GM12878 (cell line): ENCODE data around the gene RNF149. TPM values are rescaled to one million over a fixed set of nuclear protein-coding genes. Genes with fewer than 3 reads are reported as not detected.

Source experiments
- ATAC-seq: fragments of 200-7000 bp; cut with Tn5 transposase; 3 replicates; pipeline ENCODE4 v1.9.1; 2020; ENCODE audit warnings: mild to moderate bottlenecking, moderate library complexity
- BruUV-seq: library from RNA; stranded (reverse); fragments of 400-500 nt; replicated peaks from 2 replicates; lab custom pipeline; 2021; lab: Mats Ljungman, UMichigan
- CTCF ChIA-PET: fragments of 300-600 bp; sonication (Branson Sonifier 250); formaldehyde crosslinking; extraction: SDS; loops from one replicate; lab custom pipeline; 2021; ENCODE audit warnings: inconsistent platforms; lab: Yijun Ruan, JAX
- POLR2A ChIA-PET: fragments of 350-600 bp; formaldehyde crosslinking; extraction: SDS; loops from one replicate; lab custom pipeline; 2021; ENCODE audit warnings: inconsistent platforms; lab: Charles Lee
- RAD21 ChIA-PET: fragments of 300-600 bp; sonication (Branson Sonifier 250); formaldehyde crosslinking; loops from one replicate; lab custom pipeline; 2023; ENCODE audit warnings: antibody characterized with exemption; ENCODE audit not compliant: unreplicated experiment; lab: Charles Lee
- SMC1A ChIA-PET: fragments of 300-600 bp; sonication (Branson Sonifier 250); formaldehyde crosslinking; loops from one replicate; lab custom pipeline; 2023; ENCODE audit not compliant: unreplicated experiment, uncharacterized antibody; lab: Charles Lee
- DNase-seq: peaks from one replicate; pipeline ENCODE4 v3.0.0-alpha.2; 2011; ENCODE audit warnings: low read depth, low spot score
- FAIRE-seq: peaks from 3 replicates; lab custom pipeline; 2011; peaks lifted over from hg19 to GRCh38; lab: Jason Lieb, UNC
- H2AFZ ChIP-seq: 2 replicates; pipeline ENCODE4 v1.6.0; 2011; ENCODE audit warnings: low read depth, low read length, control low read depth; ENCODE audit not compliant: control insufficient read depth
- H3K27ac ChIP-seq: 2 replicates; pipeline ENCODE4 v1.5.1; 2011; ENCODE audit warnings: control low read depth; ENCODE audit not compliant: control insufficient read depth, insufficient read depth
- H3K27me3 ChIP-seq, 2 experiments: replicated peaks in 1 of 2; 2 replicates each; pipeline versions ENCODE4 v1.6.0 to v1.6.1; 2011; ENCODE audit warnings: low read length in 1 of 2; ENCODE audit not compliant: control insufficient read depth in 2 of 2, insufficient read depth in 2 of 2
- H3K36me3 ChIP-seq, 2 experiments: 2 replicates each; pipeline ENCODE4 v1.5.1; 2011; ENCODE audit warnings: low read length in 1 of 2; ENCODE audit not compliant: control insufficient read depth in 2 of 2, insufficient read depth in 2 of 2
- H3K4me1 ChIP-seq: 2 replicates; pipeline ENCODE4 v1.6.1; 2011; ENCODE audit warnings: mild to moderate bottlenecking, low read length, moderate library complexity, mixed read lengths; ENCODE audit not compliant: control insufficient read depth, insufficient read depth
- H3K4me2 ChIP-seq: 2 replicates; pipeline ENCODE4 v1.6.0; 2011; ENCODE audit warnings: control low read depth; ENCODE audit not compliant: control insufficient read depth, insufficient read depth
- H3K4me3 ChIP-seq: fragments of 200-600 bp; sonication (generic); 2 replicates; pipeline ENCODE4 v1.5.1; 2016
- H3K79me2 ChIP-seq: 2 replicates; pipeline ENCODE4 v1.6.0; 2011; ENCODE audit warnings: low read length; ENCODE audit not compliant: control insufficient read depth, insufficient read depth
- H3K9ac ChIP-seq: 2 replicates; pipeline ENCODE4 v1.8.0; 2011; ENCODE audit warnings: low read length, control low read depth, mixed read lengths; ENCODE audit not compliant: control insufficient read depth, insufficient read depth
- H3K9me3 ChIP-seq: replicated peaks from 3 replicates; pipeline ENCODE4 v1.5.1; 2011; ENCODE audit warnings: mild to moderate bottlenecking, low read length; ENCODE audit not compliant: control insufficient read depth, insufficient read depth
- H4K20me1 ChIP-seq: 2 replicates; pipeline ENCODE4 v1.6.0; 2011; ENCODE audit not compliant: control insufficient read depth, insufficient read depth
- CBX3 ChIP-seq: fragments of 200-600 bp; sonication (generic); IDR thresholded peaks from 2 replicates; pipeline ENCODE4 v1.6.1; 2016; ENCODE audit warnings: low read depth, borderline replicate concordance
- EED ChIP-seq: sonication (generic); IDR thresholded peaks from 2 replicates; pipeline ENCODE4 v1.6.1; 2016; ENCODE audit warnings: antibody characterized with exemption, low read depth
- GATAD2B ChIP-seq: fragments of 450-650 bp; conservative IDR thresholded peaks from 2 replicates; pipeline ENCODE4 v1.6.1; 2017; ENCODE audit warnings: low read depth, mild to moderate bottlenecking, moderate library complexity
- HDGF ChIP-seq: fragments of 450-650 bp; IDR thresholded peaks from 2 replicates; pipeline ENCODE4 v1.6.1; 2016; ENCODE audit warnings: antibody characterized with exemption
- KLF5 ChIP-seq: fragments of 450-650 bp; IDR thresholded peaks from 2 replicates; pipeline ENCODE4 v1.6.1; 2014; ENCODE audit warnings: mild to moderate bottlenecking; ENCODE audit not compliant: partially characterized antibody
- NRF1 ChIP-seq: conservative IDR thresholded peaks from 2 replicates; pipeline ENCODE4 v1.6.1; 2011; ENCODE audit warnings: mild to moderate bottlenecking, low read depth, low read length, improper control_type of control experiment
- SMAD5 ChIP-seq: IDR thresholded peaks from 2 replicates; pipeline ENCODE4 v1.6.1; 2016; ENCODE audit warnings: antibody characterized with exemption, low read depth
- SRF ChIP-seq, 2 experiments: IDR thresholded peaks; 2 replicates each; pipeline ENCODE4 v1.6.1; 2011; ENCODE audit warnings: low read depth in 2 of 2, low read length in 2 of 2, mild to moderate bottlenecking in 1 of 2, moderate library complexity in 1 of 2
- WRNIP1 ChIP-seq: IDR thresholded peaks from 2 replicates; pipeline ENCODE4 v1.6.1; 2011; ENCODE audit warnings: low read depth, low read length, improper control_type of control experiment, borderline replicate concordance
- WGBS: methylation state at CpG from one replicate; pipeline ENCODE4 v1.1.6; 2016; ENCODE audit warnings: low lambda C conversion rate; ENCODE audit not compliant: insufficient replicate concordance, insufficient coverage; ENCODE audit errors: missing lambda C conversion rate; 5-methylcytosine and 5-hydroxymethylcytosine counted together
- in situ Hi-C: fragments of 300-500 bp; cut with MboI; formaldehyde crosslinking; loops from 9 replicates; pipeline ENCODE4 v1.14.3; 2018; ENCODE audit warnings: mixed read lengths
- intact Hi-C: fragments of 100-400 bp; cut with micrococcal nuclease; formaldehyde crosslinking; loops from one replicate; pipeline ENCODE4 v1.14.2; 2022; ENCODE audit not compliant: unreplicated experiment
- polyA plus RNA-seq, 11 experiments: library from polyadenylated mRNA; depleted of rRNA in 4 of 11; unstranded in 6 of 11; stranded (reverse) in 5 of 11; fragments of >200 nt; fragmentation: Nextera tagmentation in 4 of 11; fragmentation: Illumina TruSeq in 1 of 11; extraction: Ambion mirVana in 4 of 11; extraction: Trizol in 1 of 11; gene quantifications; 1 replicate in 1 of 11; 2 replicates in 10 of 11; pipeline versions ENCODE4 v1.2.1 to v1.2.3, GENCODE V29; 2011 to 2016; ENCODE audit warnings: inconsistent platforms in 2 of 11, missing spikeins in 2 of 11, low read depth in 1 of 11
- total RNA-seq, 4 experiments: library from RNA; depleted of rRNA in 3 of 4; stranded (reverse); fragments of >200 nt in 3 of 4; fragmentation: Illumina TruSeq in 1 of 4; extraction: Trizol in 1 of 4; gene quantifications; 2 replicates each; pipeline versions ENCODE4 v1.2.1 to v1.2.3, GENCODE V29; 2013 to 2021
- TF ChIP-seq, protein P1 (sequence below): fragments of 450-650 bp; IDR thresholded peaks from 2 replicates; pipeline ENCODE4 v1.6.1; 2017; ENCODE audit warnings: antibody characterized with exemption, mild to moderate bottlenecking, moderate library complexity
- TF ChIP-seq, protein P2 (sequence below): fragments of 450-650 bp; IDR thresholded peaks from 2 replicates; pipeline ENCODE4 v1.6.1; 2016; ENCODE audit warnings: mild to moderate bottlenecking

RNF149 gene
- total and polyA plus RNA-seq, 10 of the 15 experiments (the other 5 are each of a cell fraction or from before 2014, with no cell fraction given), result 5.2 to 38.4 (median 16.3) TPM

DNA sequence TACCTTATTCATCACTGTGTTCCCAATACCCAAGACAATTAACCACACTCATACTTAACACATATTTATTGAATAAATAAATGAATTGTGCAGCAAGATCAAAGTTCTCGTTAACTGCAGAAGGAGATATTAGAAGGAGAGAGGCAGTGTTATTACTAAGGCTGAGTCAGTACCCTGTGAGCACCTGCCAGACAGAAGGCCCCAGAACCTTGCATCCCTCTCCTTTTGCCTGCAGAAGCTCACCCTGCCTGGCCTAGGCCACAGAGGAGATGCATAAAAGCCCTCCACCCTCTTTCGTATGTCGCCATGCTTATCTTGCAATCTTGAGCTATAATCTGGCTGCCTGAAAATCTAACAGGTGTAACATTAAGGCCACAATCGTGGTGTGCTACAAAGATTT, 20.5 kb upstream of the RNF149 start:
- 83% methylated on average over 4 of the region's 4 CpGs for WGBS
- Histone ChIP-seq H2AFZ (no peak overlapping the region), H3K4me3 (no peak overlapping the region), H3K4me1 (no peaks in the 10 kb centered on the region; the same call in 1 of the 2 replicates), H3K36me3 (no peaks in the 10 kb centered on the region), H3K4me2 (no peak overlapping the region), H3K9ac (no peak overlapping the region), H3K9me3 (peaks cover 2% of the 10 kb centered on the region; the same call in 1 of the 3 replicates), H3K79me2 (no peaks in the 10 kb centered on the region), H3K27ac (no peak overlapping the region), H4K20me1 (no peaks in the 10 kb centered on the region), H3K27me3 (no peaks in the 10 kb centered on the region; a peak in 1 of 4 replicates)
- no peak for DNase-seq
- in situ Hi-C loops, result no loop called here
- FAIRE-seq, result no peak
- RAD21 ChIA-PET, result no interaction called here
- no peak for TF ChIP-seq KLF5
- TF ChIP-seq EED, result no peak
- no peak for TF ChIP-seq CBX3
- no peak for TF ChIP-seq WRNIP1
- TF ChIP-seq SMAD5, result no peak
- TF ChIP-seq, protein P1, sequence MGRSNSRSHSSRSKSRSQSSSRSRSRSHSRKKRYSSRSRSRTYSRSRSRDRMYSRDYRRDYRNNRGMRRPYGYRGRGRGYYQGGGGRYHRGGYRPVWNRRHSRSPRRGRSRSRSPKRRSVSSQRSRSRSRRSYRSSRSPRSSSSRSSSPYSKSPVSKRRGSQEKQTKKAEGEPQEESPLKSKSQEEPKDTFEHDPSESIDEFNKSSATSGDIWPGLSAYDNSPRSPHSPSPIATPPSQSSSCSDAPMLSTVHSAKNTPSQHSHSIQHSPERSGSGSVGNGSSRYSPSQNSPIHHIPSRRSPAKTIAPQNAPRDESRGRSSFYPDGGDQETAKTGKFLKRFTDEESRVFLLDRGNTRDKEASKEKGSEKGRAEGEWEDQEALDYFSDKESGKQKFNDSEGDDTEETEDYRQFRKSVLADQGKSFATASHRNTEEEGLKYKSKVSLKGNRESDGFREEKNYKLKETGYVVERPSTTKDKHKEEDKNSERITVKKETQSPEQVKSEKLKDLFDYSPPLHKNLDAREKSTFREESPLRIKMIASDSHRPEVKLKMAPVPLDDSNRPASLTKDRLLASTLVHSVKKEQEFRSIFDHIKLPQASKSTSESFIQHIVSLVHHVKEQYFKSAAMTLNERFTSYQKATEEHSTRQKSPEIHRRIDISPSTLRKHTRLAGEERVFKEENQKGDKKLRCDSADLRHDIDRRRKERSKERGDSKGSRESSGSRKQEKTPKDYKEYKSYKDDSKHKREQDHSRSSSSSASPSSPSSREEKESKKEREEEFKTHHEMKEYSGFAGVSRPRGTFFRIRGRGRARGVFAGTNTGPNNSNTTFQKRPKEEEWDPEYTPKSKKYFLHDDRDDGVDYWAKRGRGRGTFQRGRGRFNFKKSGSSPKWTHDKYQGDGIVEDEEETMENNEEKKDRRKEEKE, result no peak
- no peak for TF ChIP-seq HDGF
- TF ChIP-seq SRF (IDR thresholded peaks at IDR 0.05; ENCODE audit: low read depth in 2 of 2, low read length in 2 of 2), result no peak
- TF ChIP-seq, protein P2, sequence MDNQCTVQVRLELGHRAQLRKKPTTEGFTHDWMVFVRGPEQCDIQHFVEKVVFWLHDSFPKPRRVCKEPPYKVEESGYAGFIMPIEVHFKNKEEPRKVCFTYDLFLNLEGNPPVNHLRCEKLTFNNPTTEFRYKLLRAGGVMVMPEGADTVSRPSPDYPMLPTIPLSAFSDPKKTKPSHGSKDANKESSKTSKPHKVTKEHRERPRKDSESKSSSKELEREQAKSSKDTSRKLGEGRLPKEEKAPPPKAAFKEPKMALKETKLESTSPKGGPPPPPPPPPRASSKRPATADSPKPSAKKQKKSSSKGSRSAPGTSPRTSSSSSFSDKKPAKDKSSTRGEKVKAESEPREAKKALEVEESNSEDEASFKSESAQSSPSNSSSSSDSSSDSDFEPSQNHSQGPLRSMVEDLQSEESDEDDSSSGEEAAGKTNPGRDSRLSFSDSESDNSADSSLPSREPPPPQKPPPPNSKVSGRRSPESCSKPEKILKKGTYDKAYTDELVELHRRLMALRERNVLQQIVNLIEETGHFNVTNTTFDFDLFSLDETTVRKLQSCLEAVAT, result no peak
- no peak for TF ChIP-seq NRF1
- TF ChIP-seq GATAD2B, result no peak
- ATAC-seq, result no peak
- CTCF ChIA-PET, result interaction anchor here (3.8 kb wide), 1 partner anchor 13 kb away, joined by 24 read pairs; no protein-coding TSS in a partner anchor
- BruUV-seq, result no TSS peak
- intact Hi-C loops, result no loop called here
- POLR2A ChIA-PET, result no interaction called here
- SMC1A ChIA-PET, result interaction anchor here (1.0 to 1.4 kb wide), 2 partner anchors 13 to 17 kb away, joined by 3 read pairs; no protein-coding TSS in a partner anchor
